RCC 7860 (cell line): Measurements from ENCODE around the gene MYOCOS.
"Not testable (repeated sequence)": the region's sequence is repeated elsewhere in the genome, so short reads cannot be mapped to it uniquely, and the experiment has no call there.

Source experiments
- DNase-seq: peaks from one replicate; pipeline ENCODE4 v3.0.0-alpha.2; 2015; ENCODE audit warnings: low spot score
- FAIRE-seq: peaks from 2 replicates; lab custom pipeline; 2012; peaks lifted over from hg19 to GRCh38; lab: Jason Lieb, UNC

Gene MYOCOS

GRCh38 chr1:171656206-171656605, 34.2 kb downstream of the MYOCOS start:
- DNase-seq, FAIRE-seq: not testable (repeated sequence)

DNA sequence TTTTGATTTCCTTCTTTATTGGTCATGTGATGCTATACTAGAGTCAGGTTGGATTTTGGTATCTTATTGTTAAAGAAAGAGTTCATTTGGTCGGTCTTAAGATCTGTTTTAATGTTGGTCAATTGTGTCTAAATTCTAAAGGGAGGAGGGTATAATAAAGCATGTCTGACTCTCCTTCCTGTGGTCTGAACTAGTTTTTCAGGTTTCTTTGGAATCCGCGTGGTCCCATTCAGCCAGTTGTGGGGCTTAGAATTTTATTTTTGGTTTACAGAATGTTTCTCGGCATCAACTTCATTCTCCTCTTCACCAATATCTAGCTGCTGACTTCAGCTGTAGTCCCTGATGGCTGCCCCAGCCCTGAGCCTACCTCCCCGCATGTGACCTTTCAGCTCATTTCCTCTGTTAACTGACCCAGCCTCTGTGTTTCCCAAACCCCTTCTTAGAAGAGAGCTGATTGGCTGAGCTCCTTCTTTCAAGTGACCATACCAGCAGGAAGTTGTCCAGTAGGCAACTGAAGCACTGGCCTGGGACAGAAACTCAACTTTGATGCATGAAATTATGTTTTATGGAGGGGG, 39.1 kb downstream of the MYOCOS start:
- FAIRE-seq (no peak), DNase-seq (no peak)

DNA sequence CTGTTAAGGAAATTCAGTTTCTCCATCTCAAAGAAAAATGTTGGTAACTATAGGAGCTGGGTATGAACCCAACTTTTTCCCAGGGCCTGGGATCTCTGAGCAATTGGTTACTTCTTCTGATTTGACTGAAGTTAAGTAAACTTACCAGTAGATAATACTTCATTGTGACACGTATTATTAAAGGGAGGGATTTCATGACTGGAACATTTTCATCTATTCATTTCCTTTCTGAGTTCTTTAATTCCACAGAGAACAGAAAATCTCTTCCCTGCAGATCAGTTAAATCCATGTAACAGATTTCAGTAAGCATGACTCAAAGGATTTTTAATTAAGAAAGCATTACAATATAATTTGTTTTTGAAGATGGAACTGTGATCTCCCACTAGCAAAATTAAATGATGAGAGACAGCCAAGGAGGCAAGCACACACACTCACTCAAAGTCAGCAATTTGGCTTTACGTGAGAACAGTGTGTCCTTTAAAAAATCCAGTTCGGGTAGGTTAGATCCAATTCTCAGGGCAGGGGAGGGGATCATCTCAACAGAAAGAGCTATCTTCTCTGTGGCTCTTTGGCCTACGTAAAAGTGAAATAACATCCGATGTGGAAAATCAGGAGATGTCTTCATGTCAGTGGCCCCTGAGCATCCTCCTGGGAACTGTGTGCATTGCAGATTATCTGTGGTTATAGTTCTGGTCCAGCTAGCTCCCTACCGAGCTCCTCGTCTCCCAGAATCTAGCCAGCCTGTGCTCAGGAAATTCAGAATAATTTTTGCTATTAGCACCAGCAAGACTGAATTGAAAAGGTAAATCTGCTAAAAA, 41.2 kb downstream of the MYOCOS start:
- no peak for DNase-seq
- FAIRE-seq = no peak

DNA sequence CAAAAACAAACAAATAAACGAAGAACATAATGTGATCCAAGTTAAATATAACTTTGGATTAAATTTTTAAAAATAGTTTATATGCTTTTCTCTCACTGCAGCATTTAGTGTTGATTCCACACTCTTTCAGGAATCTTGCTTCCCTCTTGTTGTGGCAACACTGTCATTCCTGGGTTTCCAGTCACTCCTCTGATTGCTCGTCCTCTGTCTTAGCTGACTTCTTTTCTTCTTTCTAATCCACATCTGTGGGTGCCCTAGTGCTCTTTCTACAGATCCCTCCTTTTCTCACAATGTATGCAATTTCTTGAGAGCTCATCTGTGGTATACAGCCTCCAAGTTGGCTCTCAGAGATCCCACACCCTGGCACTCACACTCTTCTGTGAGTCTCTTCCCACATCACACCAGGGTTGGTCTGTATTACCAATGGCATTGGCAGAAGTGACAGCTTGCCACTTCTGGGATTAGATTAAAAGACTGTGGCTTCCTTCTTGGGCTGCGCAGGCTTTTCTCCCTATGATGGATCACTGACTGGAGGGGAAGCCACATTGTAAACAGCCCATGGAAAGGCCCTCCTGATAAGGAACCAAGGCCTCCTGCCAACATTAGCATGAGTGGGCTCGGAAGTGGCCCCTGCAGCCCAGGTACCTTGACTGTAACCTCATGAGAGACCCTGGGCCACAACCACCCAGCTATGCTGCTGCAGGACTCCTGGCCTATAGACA, 42.0 kb downstream of the MYOCOS start:
- FAIRE-seq (no peak), DNase-seq (no peak)

GRCh38 chr1:171664976-171665375, 42.9 kb downstream of the MYOCOS start:
- DNase-seq (no peak), FAIRE-seq (no peak)

- DNase-seq (no peak), FAIRE-seq (no peak)
These were observed 44.2 kb downstream of the MYOCOS start for GRCh38 chr1:171666114-171666769.

GRCh38 chr1:171668372-171668771, 46.3 kb downstream of the MYOCOS start:
- DNase-seq (no peak), FAIRE-seq (no peak)

DNA sequence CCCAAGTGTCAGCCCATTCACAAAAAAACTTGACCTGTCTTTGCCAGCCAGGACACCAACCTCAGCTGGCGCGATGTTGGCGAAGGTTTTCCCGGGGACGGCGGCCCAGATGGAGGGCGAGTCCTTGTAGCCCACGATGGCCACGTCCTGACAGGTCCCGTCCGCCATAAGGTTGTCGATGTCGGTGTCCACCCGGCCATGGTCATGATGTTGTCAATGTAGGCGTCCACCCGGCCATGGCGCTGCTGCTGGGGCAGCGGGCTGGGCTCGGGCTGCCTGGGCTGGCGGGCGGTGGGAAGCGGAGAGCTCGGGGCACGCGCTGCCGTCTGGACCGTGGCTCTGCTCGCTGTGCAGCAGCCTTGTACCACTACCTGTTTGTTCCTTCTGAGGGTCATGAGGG, 48.7 kb downstream of the MYOCOS start:
- FAIRE-seq = no peak
- no peak for DNase-seq

DNA sequence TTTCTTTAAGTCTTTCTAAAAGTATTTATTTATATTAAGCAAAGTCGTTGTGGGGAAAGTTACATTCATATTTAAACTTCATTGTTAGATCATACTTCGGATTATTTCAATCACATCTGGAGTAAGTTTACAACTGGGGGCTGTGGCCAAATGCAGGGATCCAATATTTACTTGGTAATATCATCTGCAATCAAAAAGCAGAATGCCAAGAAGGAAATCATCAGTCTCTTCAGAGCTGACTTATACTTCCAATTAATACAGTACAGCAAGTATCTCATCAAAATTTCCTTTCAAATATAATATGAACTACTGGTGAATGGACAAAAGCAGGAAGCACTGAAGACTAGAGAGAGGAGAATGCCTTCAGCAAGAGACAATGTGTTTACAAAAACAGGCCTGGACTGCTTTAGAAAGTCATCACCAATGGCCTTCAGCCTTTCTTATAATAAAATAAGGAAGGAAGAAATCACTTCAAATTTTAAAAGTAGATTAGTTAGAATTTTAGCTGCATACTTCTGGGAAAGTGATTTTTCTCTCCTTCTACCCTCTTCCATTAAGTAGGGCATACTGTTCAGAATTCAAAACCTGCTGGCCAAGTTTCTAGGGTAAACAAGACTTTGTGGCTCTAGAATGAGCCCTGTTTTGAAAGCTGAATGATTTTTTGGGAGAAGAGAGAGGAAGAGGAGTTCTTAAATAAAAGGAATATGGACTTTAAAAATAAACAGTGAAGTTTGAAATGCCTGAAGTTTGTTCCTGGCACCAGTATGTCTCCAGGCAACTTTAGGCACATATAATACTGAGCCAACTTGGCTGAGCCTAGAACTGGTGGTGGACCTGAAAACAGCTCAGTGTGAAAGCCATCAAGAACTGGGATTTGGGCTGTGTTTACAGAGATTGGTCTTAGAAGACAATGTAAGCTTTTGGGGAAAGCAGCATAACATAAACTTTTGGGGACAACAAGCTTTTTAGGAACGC, 52.7 kb downstream of the MYOCOS start:
- DNase-seq = no peak
- no peak for FAIRE-seq
